Measurements from ENCODE around the gene TDRD12. TPM values are rescaled to one million over a fixed set of nuclear protein-coding genes. Genes with fewer than 3 reads are reported as not detected.

TDRD12 gene
- total and polyA plus RNA-seq, 2 donors (not counting 3 experiments of a cell fraction or from before 2014, with no cell fraction given) = 0.03 to 0.09 TPM

DNA sequence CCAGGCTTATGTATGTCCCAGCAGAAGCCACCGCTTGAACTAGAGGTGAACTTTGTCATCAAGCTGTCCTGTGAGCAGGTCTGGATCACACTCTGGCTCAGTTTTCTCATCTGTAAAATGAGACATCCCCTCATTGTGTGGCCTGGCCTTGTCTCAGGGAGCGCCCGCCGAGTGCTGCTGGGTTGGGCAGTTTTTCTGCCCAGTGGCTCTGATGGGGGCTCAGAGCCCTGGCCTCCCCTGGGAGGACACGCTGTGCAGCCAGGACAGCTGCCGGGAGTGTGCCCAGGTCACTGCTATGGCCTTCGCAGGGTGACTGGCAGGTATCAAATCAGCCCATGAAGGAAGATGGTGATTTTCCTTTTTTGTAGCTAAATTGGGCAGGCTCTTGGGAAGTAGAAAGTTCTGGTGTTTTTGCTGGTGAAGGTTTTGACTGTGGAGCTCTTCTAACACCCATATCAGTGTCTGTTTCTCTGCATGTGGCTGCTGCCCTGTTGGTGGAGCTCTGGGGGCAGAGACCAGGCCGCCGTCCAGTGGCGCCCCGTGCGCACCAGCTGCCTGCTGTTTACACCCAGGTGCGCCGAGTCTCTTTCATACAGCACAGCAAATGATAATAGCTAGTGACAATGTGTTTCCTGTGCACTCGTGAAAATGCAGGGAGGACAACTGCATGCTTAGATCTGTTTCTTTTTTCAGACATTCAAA, 109.2 kb downstream of the TDRD12 start:
- Histone ChIP-seq H3K4me3 (replicated peaks in 1 of 3; ENCODE audit: insufficient read depth in 1 of 3, low read depth in 1 of 3, low read length in 3 of 3) (no peak overlapping the region), H3K4me1 (ENCODE audit: control insufficient read depth, extremely low read depth, insufficient read depth, low read length) (no peaks in the 10 kb centered on the region), H4K20me1 (replicated peaks; ENCODE audit: control insufficient read depth, extremely low read depth, insufficient read depth, low read length) (no peaks in the 10 kb centered on the region), H3K9ac (replicated peaks; ENCODE audit: extremely low read depth, insufficient read depth, low read length) (no peak overlapping the region), H3K36me3 (ENCODE audit: control insufficient read depth in 2 of 2, extremely low read depth in 1 of 2, insufficient read depth in 2 of 2, low read length in 2 of 2) (no peaks in the 10 kb centered on the region), H3K27ac (ENCODE audit: insufficient read depth, low read depth, low read length) (no peak overlapping the region), H3K9me3 (replicated peaks; ENCODE audit: control insufficient read depth, insufficient read depth, low read length) (no peaks in the 10 kb centered on the region), H2AFZ (ENCODE audit: low read depth, low read length) (no peak overlapping the region), H3K4me2 (ENCODE audit: insufficient read depth, low read length) (no peak overlapping the region), H3K79me2 (ENCODE audit: control insufficient read depth, insufficient read depth, low read length) (no peaks in the 10 kb centered on the region), H3K27me3 (ENCODE audit: control insufficient read depth in 2 of 2, insufficient read depth in 2 of 2, low read length in 2 of 2) (peaks cover 7 to 9% of the 10 kb centered on the region in 2 experiments), H3K9me1 (replicated peaks; ENCODE audit: control insufficient read depth, extremely low read depth, insufficient read depth, low read length) (no peaks in the 10 kb centered on the region)
- intact Hi-C loops (cut with micrococcal nuclease) (no loop called here), dilution Hi-C loops (cut with MboI; ENCODE audit: extremely low pct_ligation_motif_present, low sequenced_read_pairs) (no loop called here)
- DNase-seq (ENCODE audit: low read depth, low spot score) (no peak), FAIRE-seq (no peak)
- TF ChIP-seq JUN (IDR thresholded peaks at IDR 0.05; ENCODE audit: borderline replicate concordance, insufficient read depth, insufficient read length, low read depth) = no peak
- no peak for TF ChIP-seq EZH2 (IDR thresholded peaks at IDR 0.05; ENCODE audit: borderline replicate concordance, low read depth, low read length, severe bottlenecking)
- no peak for TF ChIP-seq POLR2A (IDR thresholded peaks at IDR 0.05; ENCODE audit: low read depth, low read length)
- no peak for TF ChIP-seq GATA2 (IDR thresholded peaks at IDR 0.05; ENCODE audit: insufficient read depth, insufficient read length, low read depth, low read length)
- TF ChIP-seq, protein P1, sequence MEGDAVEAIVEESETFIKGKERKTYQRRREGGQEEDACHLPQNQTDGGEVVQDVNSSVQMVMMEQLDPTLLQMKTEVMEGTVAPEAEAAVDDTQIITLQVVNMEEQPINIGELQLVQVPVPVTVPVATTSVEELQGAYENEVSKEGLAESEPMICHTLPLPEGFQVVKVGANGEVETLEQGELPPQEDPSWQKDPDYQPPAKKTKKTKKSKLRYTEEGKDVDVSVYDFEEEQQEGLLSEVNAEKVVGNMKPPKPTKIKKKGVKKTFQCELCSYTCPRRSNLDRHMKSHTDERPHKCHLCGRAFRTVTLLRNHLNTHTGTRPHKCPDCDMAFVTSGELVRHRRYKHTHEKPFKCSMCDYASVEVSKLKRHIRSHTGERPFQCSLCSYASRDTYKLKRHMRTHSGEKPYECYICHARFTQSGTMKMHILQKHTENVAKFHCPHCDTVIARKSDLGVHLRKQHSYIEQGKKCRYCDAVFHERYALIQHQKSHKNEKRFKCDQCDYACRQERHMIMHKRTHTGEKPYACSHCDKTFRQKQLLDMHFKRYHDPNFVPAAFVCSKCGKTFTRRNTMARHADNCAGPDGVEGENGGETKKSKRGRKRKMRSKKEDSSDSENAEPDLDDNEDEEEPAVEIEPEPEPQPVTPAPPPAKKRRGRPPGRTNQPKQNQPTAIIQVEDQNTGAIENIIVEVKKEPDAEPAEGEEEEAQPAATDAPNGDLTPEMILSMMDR (IDR thresholded peaks at IDR 0.05; ENCODE audit: extremely low read depth in 1 of 2, insufficient read depth in 1 of 2, low read depth in 1 of 2, low read length in 2 of 2) = no peak
- TF ChIP-seq MYC (IDR thresholded peaks at IDR 0.05; ENCODE audit: low read depth, low read length) = no peak
- no peak for TF ChIP-seq POLR2AphosphoS5 (IDR thresholded peaks at IDR 0.05; ENCODE audit: insufficient read depth, low read depth, low read length)
- TF ChIP-seq, protein P2, sequence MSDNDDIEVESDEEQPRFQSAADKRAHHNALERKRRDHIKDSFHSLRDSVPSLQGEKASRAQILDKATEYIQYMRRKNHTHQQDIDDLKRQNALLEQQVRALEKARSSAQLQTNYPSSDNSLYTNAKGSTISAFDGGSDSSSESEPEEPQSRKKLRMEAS (IDR thresholded peaks at IDR 0.05; ENCODE audit: insufficient read depth, insufficient read length) = no peak
- TF ChIP-seq FOS (IDR thresholded peaks at IDR 0.05; ENCODE audit: borderline replicate concordance, insufficient read depth, low read length) = no peak
- CTCF ChIA-PET = interaction anchor here (0.6 kb wide), 1 partner anchor 35 kb away, joined by 3 read pairs; no protein-coding TSS in a partner anchor
- POLR2A ChIA-PET = no interaction called here
- BruUV-seq (replicated peaks) = no TSS peak
